GM21367 (cell line): ENCODE measurements around the gene PRSS8.
"Not testable (repeated sequence)": the region's sequence is repeated elsewhere in the genome, so short reads cannot be mapped to it uniquely, and the experiment has no call there.

Experiments used
- ATAC-seq: cut with Tn5 transposase; IDR thresholded peaks from one replicate; pipeline ENCODE4 v1.9.1; 2021; ENCODE audit not compliant: unreplicated experiment

Gene PRSS8

DNA sequence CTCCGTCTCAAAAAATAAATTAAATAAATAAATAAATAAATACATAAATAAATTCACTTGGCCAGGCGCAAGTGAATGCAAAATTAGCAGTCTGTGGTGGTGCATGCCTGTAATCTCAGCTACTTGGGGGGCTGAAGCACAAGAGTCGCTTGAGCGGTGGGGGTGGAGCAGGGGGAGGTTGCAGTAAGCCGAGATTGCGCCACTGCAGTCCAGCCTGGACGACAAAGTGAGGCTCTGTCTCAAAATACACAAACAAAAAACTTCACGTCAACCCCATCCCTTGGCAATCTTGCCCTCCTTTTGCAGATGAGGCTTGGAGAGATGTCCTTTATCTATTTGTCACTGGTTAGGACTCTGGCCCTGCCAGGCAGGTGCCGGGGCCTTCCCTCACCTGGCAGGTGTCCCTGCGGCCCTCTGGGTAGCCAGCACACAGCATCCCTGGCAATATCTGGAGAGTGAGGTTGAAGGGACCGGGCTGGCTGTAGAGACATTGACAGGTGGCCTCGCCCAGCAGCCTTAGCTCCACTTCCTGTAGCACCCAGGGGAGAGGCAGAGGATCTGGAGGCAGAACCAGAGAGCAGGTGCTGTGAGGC lies 10.0 kb upstream of the PRSS8 start:
- no peak for ATAC-seq

GRCh38 chr16:31144418-31144817 lies 8.9 kb upstream of the PRSS8 start:
- not testable (repeated sequence) for ATAC-seq

DNA sequence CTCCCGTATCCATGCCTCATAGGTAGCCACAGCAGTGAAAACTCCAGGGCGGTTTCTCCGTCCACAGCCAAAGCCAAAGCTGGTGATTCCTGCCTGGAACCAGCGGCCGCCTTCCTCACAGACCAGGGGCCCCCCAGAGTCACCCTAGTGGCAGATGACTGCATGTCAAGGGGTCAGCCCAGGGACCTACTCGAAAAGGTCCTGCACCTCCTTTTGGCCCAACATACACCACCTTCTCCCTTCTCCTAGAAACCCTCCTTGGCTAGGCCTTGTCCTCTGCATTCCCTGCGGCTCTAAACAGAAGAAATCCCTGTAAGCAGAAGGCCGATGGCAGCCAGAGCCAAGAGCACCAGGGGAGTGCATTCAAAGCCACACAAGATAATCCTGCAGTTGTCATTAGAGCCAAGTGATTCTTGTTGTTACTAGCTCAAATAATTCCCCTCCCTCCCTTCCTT lies 8.2 kb upstream of the PRSS8 start:
- ATAC-seq: no peak

GRCh38 chr16:31143011-31143693 lies 7.6 kb upstream of the PRSS8 start:
- no peak for ATAC-seq

DNA sequence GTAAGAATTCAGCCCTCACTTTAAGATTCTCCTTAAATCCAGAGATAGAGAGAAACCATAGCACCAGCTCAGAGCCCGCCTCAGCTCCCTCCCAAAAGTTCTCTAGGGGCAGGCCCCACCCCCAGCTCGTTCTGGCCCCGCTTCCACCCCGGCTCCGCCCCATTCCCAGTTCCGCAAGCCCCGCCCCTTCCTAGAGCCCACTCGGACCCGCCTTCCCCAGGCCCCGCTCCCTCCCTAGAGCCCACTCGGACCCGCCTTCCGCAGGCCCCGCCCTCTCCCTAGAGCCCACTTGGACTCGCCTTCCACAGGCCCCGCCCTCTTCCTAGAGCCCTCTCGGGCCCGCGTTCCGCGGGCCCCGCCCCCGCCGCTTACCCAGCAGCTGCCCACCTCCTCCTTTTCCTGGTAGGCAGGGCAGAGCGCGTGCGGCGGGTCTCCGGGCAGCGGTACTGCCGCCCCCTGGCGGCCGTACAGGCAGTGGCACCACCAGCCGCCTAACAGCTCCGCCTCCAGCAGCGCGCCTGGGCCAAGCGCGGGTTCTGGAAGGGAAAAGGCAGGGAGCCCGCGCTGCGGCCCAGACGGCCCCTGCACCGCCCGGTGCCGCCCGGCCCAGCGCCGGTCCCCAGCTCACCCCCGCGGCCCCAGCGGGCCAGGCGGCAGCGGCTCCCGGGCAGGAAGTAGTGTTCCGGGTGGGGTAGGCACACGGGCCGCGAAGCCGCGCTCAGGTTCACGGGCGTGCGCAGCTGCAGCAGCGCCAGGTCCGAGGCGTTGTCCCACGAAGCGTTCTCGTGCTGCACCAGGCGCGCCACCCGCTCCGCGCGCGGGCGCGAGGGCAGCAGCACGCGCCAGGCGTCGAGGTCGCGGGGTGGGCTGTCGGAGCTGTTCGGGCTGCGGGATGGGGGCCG lies 6.8 kb upstream of the PRSS8 start:
- ATAC-seq: peak; percentile 86

GRCh38 chr16:31141489-31142108 lies 6.1 kb upstream of the PRSS8 start:
- no peak for ATAC-seq

DNA sequence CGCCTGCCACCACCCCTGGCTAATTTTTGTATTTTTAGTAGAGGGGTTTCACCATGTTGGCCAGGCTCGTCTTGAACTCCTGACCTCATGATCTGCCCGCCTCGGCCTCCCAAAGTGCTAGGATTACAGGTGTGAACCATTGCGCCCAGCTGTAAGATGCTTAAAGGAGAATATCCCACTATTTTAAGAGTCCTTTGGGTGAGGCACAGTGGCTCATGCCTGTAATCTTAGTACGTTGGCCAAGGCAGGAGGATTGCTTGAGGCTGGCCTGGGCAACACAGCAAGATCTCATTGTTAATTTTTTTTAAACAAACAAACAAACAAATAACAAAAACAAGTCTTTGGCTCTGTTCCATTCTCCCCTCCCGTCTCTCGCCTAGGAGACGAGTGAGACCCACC lies 5.5 kb upstream of the PRSS8 start:
- not testable (repeated sequence) for ATAC-seq

GRCh38 chr16:31138621-31139578 lies 3.4 kb upstream of the PRSS8 start:
- ATAC-seq: no peak

DNA sequence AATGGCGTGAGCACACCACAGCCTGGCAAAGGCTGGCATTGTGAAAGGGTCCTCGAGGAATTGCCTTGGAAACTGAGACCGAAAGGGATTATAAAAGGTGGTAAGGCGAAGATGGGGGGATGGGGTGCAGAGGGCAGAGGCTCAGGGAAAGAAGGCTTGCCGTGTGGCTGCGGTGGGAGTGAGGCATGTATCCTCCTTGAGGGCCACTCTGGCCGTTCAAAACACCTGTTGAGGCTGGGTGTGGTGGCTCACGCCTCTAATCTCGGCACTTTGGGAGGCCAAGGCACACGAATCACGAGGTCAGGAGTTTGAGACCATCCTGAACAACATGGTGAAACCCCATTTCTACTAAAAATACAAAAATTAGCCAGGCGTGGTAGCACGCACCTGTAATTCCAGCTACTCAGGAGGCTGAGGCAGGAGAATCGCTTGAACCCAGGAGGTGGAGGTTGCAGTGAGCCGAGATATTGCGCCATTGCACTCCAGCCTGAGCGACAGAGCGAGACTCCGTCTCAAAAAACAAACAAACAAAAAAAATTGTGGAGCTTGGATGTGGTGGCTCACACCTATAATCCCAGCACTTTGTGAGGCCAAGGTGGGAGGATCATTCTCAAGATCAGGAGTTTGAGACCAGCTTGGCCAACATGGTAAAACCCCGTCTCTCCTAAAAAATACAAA lies 1.4 kb upstream of the PRSS8 start:
- not testable (repeated sequence) for ATAC-seq

- no peak for ATAC-seq
Observed at GRCh38 chr16:31136287-31136662, 748 bp upstream of the PRSS8 start.

GRCh38 chr16:31134625-31135534 lies 647 bp downstream of the PRSS8 start:
- ATAC-seq: no peak

DNA sequence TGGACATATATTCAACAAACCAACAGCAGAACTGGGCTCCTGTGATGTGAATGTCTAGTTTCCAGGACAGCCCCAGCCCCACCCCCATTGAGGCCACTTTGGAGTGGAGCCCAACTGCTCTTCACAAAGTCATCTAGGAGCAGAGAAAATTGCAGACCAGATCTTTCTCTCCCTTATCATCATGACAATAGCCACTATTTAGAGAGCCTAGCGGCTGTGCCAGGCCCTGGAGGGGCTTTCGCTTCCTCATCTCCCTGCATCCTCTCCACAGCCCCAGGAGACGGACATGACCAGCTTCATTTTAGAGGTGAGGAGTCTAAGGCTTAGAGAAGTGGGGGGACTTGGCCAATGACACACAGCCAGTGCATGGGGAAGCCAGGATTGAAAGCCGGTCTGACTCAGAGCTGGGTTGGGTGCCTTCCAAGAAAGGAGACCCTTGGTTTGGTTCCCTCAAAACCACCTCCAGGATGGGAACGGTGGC lies 1.4 kb downstream of the PRSS8 start:
- no peak for ATAC-seq

DNA sequence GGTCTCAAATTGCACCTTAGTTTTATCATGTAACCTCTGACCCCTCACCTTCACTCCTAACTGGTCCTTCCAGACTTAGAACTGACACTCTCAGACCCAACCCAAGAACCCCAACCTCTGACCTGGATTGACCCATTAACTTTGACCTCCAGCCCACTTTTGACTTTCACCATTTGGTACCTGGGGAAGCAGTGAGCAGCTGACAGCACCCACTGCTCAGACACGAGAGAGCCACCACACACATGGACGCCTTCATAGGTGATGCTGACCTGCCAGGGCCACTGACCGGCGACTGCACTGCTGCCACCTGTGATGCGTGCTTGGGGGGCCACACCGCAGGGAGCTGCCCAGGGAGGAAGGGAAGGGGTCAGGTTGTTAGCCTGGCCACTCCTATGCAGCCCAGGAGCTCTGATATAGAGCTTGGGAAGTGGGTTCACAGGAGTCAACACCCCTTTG lies 2.5 kb downstream of the PRSS8 start:
- no peak for ATAC-seq

- no peak for ATAC-seq
Observed at GRCh38 chr16:31132303-31132979, 3.1 kb downstream of the PRSS8 start.

DNA sequence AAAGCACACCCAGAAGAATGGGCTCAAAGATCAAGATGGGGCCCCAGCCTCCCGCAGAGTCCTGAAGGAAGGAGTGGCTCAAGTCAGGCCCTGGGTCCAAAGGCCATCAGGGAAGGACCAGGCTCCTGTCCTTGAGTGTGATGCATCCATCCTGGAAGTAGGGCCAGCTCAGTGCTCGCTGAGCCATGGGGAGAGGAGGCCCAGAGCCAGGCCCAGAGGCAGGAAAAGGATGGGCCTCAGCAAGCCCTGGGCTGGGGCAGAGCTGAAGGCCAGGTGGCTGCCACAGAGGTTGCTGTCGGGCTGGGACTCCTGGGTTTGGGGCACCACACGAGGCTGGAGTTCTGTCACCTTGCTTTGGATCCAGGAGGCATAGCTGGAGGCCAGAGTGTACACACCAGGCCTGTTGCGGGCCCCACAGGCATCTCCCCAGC lies 3.7 kb downstream of the PRSS8 start:
- no peak for ATAC-seq

DNA sequence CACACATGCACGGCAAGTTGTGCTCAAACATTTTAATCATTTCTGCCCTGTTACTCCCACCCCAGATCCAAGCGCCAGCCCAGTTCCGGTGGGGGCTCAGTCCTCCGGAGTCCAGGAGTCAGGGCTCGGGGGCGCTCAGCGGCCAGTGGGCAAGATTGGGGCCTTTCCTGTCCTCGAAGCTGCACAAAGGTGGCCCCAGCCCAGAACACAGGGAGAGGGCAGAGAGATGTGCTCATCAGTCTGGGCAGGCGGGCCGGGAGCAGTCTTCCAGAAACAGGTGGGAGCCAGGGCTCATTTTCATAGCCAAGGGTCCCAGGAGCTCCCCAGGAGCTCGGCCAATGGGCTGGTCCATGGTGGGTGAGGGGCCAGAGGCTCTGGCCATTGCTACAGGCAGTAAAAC lies 4.1 kb downstream of the PRSS8 start:
- ATAC-seq: no peak

GRCh38 chr16:31130899-31131298 lies 4.6 kb downstream of the PRSS8 start:
- ATAC-seq: no peak
